GM12891 (cell line): Measurements from ENCODE around the gene SERPINB12.

Experiments
- PAX5 ChIP-seq: IDR thresholded peaks from 2 replicates; pipeline ENCODE4 v1.6.1; 2011; ENCODE audit warnings: low read length, moderate library complexity, mild to moderate bottlenecking; ENCODE audit not compliant: insufficient read depth, severe bottlenecking
- POLR2A ChIP-seq: IDR thresholded peaks from 2 replicates; pipeline ENCODE4 v1.6.1; 2011; ENCODE audit warnings: low read depth, low read length, control low read depth
- POLR2AphosphoS5 ChIP-seq: IDR thresholded peaks from 2 replicates; pipeline ENCODE4 v1.6.1; 2011; ENCODE audit warnings: low read depth, low read length, control low read depth
- POU2F2 ChIP-seq: IDR thresholded peaks from 2 replicates; pipeline ENCODE4 v1.6.1; 2011; ENCODE audit warnings: low read depth, mild to moderate bottlenecking, control low read depth, low read length, moderate library complexity

- TF ChIP-seq POU2F2 (no peak), POLR2A (no peak), PAX5 (no peak), POLR2AphosphoS5 (no peak)
These were observed 1.8 kb downstream of the SERPINB12 start for GRCh38 chr18:63544017-63544416.
